Nephron (organoid): ENCODE results near the gene OPALIN.

Experiments used
- H3K27ac Mint-ChIP-seq, 3 experiments: 2 replicates each; pipeline ENCODE4 v1.8.0; 2020; ENCODE audit warnings: mixed read lengths in 3 of 3, mild to moderate bottlenecking in 2 of 3, moderate library complexity in 1 of 3
- H3K27me3 Mint-ChIP-seq: 2 replicates; pipeline ENCODE4 v1.8.0; 2021; ENCODE audit warnings: low read depth, mild to moderate bottlenecking, moderate library complexity, mixed read lengths
- H3K36me3 Mint-ChIP-seq: 2 replicates; pipeline ENCODE4 v1.8.0; 2020; ENCODE audit warnings: low read depth, mixed read lengths
- H3K4me1 Mint-ChIP-seq: 2 replicates; pipeline ENCODE4 v1.8.0; 2020; ENCODE audit warnings: mixed read lengths
- H3K4me3 Mint-ChIP-seq, 3 experiments: 2 replicates each; pipeline ENCODE4 v1.8.0; 2020; ENCODE audit warnings: mild to moderate bottlenecking in 3 of 3, mixed read lengths in 3 of 3, moderate library complexity in 2 of 3
- H3K9me3 Mint-ChIP-seq: 2 replicates; pipeline ENCODE4 v1.8.0; 2020; ENCODE audit warnings: mixed read lengths
- CTCF ChIP-seq, 3 experiments: fragments of 200-600 bp; sonication (generic); IDR thresholded peaks; one replicate each; pipeline ENCODE4 v1.5.0; 2021; ENCODE audit warnings: antibody characterized with exemption in 3 of 3; ENCODE audit not compliant: unreplicated experiment in 3 of 3

OPALIN gene

GRCh38 chr10:96401036-96401435 lies 42.2 kb upstream of the OPALIN start:
- H3K9me3 Mint-ChIP-seq, result no peaks in the 10 kb centered on the region
- H3K4me3 Mint-ChIP-seq, result no peak overlapping the region
- peaks cover 68% of the 10 kb centered on the region for H3K27me3 Mint-ChIP-seq
- no peak for TF ChIP-seq CTCF (IDR thresholded peaks at IDR 0.05; ENCODE audit: unreplicated experiment in 3 of 3)
- H3K36me3 Mint-ChIP-seq, result no peaks in the 10 kb centered on the region
- no peak overlapping the region for H3K27ac Mint-ChIP-seq
- H3K4me1 Mint-ChIP-seq, result peaks cover 38% of the 10 kb centered on the region

GRCh38 chr10:96400465-96400864 lies 41.7 kb upstream of the OPALIN start:
- H3K36me3 Mint-ChIP-seq, result no peaks in the 10 kb centered on the region
- H3K4me1 Mint-ChIP-seq, result peaks cover 34% of the 10 kb centered on the region
- no peaks in the 10 kb centered on the region for H3K9me3 Mint-ChIP-seq
- H3K4me3 Mint-ChIP-seq, result no peak overlapping the region
- no peak for TF ChIP-seq CTCF (IDR thresholded peaks at IDR 0.05; ENCODE audit: unreplicated experiment in 3 of 3)
- H3K27me3 Mint-ChIP-seq, result peaks cover 69% of the 10 kb centered on the region
- H3K27ac Mint-ChIP-seq, result no peak overlapping the region

GRCh38 chr10:96397902-96398301 lies 39.1 kb upstream of the OPALIN start:
- Mint-ChIP-seq H3K4me3 (no peak overlapping the region), H3K27me3 (peaks cover 68% of the 10 kb centered on the region), H3K9me3 (no peaks in the 10 kb centered on the region), H3K36me3 (no peaks in the 10 kb centered on the region), H3K27ac (no peak overlapping the region), H3K4me1 (peaks cover 20% of the 10 kb centered on the region)
- TF ChIP-seq CTCF (IDR thresholded peaks at IDR 0.05; ENCODE audit: unreplicated experiment in 3 of 3), result no peak

- Mint-ChIP-seq H3K27ac (no peak overlapping the region), H3K4me1 (peaks cover 20% of the 10 kb centered on the region), H3K4me3 (no peak overlapping the region), H3K36me3 (no peaks in the 10 kb centered on the region), H3K9me3 (no peaks in the 10 kb centered on the region), H3K27me3 (peaks cover 62% of the 10 kb centered on the region)
- peak; percentile 86 to 95 (median 86) for TF ChIP-seq CTCF (IDR thresholded peaks at IDR 0.05; ENCODE audit: unreplicated experiment in 3 of 3)
Observed at GRCh38 chr10:96395931-96396877, 37.4 kb upstream of the OPALIN start.

GRCh38 chr10:96390460-96390864 lies 31.7 kb upstream of the OPALIN start:
- no peak for TF ChIP-seq CTCF (IDR thresholded peaks at IDR 0.05; ENCODE audit: unreplicated experiment in 3 of 3)
- Mint-ChIP-seq H3K4me1 (no peaks in the 10 kb centered on the region), H3K4me3 (no peak overlapping the region), H3K27ac (no peak overlapping the region), H3K27me3 (peaks cover 41% of the 10 kb centered on the region), H3K9me3 (no peaks in the 10 kb centered on the region), H3K36me3 (no peaks in the 10 kb centered on the region)

- Mint-ChIP-seq H3K4me3 (no peak overlapping the region), H3K36me3 (no peaks in the 10 kb centered on the region), H3K27ac (no peak overlapping the region), H3K4me1 (no peaks in the 10 kb centered on the region), H3K9me3 (no peaks in the 10 kb centered on the region), H3K27me3 (peaks cover 34% of the 10 kb centered on the region)
- TF ChIP-seq CTCF (IDR thresholded peaks at IDR 0.05; ENCODE audit: unreplicated experiment in 3 of 3), result no peak
Observed at GRCh38 chr10:96389785-96390184, 31.0 kb upstream of the OPALIN start.
